HG02870 (cell line): ENCODE data around the gene MRPS23.

Source experiments
- ATAC-seq: cut with Tn5 transposase; IDR thresholded peaks from one replicate; pipeline ENCODE4 v1.9.1; 2021; ENCODE audit warnings: mild to moderate bottlenecking, moderate library complexity; ENCODE audit not compliant: unreplicated experiment

Gene MRPS23

DNA sequence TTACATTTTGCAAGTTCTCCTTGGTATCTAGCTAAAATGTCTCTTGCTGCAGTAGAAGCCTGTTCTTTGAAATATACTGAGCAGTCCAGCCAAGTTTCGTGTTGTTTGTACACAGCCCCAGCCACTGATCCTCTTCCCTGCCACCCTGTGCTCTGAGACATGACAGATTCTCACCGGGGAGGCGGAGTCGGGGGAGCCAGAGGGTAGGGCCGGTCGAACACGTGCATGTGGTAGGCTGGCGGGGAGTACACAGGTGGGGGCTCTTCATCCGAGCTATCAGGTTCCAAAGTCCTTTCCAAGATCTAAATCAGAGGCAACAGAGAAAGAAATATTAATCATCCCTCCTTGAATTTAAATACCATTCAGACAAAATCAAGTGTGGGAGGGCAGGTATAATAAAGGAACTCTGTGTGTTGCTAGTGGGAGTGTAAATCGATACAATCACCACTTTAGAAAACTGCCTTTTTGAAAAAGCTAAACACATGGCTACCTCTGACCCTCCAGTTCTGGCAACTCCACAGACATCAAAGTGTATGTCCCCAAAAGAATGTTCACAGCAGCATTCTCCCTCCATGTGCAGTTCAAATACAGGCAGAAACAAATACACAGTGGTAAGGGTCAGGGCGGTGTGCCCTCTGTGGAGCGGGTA is 29.7 kb upstream of the MRPS23 start:
- ATAC-seq, result no peak

DNA sequence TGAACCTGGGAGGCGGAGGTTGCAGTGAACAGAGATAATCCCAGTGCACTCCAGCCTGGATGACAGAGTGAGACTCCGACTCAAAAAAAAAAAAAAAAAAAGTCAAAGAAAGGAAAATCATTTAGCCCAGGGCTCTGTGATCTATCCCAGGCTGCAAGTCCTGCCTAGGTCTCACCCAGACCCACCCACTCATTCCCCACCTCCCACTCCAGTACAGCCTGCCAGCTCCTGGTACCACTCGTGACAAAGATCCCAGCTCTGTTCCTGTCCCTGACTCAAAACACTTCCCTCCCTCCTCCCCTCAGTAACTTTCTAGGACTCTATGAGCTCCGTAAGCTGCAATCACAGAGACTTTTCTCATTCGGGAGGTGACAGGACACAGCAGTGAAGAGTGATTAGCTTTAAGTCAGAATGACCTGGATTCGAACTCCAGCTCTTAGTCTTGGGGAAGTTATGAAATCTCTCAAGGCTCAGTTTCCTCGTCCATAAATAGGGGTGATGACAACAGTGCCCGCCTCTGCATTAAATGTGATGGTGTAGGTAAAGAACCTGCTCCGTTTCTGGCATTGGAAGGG is 28.0 kb upstream of the MRPS23 start:
- ATAC-seq, result no peak

DNA sequence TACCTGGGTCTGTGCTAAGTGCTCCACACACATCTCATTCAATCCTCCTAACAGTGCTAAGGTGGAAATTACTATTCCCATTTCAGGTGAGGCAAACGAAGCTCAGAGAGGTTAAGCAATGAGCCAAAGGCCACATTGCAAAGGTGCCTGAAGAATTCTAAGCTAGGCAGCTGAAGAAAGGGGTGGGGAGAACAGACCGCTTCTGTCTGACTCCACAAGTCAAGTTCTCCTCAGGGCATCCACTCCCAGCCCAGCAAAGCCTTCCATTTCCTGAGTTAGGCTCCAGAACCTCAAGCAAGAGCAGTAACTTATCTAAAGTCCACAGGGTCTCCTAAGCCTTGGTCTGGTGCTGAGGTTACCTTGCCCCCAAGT is 27.0 kb upstream of the MRPS23 start:
- no peak for ATAC-seq

DNA sequence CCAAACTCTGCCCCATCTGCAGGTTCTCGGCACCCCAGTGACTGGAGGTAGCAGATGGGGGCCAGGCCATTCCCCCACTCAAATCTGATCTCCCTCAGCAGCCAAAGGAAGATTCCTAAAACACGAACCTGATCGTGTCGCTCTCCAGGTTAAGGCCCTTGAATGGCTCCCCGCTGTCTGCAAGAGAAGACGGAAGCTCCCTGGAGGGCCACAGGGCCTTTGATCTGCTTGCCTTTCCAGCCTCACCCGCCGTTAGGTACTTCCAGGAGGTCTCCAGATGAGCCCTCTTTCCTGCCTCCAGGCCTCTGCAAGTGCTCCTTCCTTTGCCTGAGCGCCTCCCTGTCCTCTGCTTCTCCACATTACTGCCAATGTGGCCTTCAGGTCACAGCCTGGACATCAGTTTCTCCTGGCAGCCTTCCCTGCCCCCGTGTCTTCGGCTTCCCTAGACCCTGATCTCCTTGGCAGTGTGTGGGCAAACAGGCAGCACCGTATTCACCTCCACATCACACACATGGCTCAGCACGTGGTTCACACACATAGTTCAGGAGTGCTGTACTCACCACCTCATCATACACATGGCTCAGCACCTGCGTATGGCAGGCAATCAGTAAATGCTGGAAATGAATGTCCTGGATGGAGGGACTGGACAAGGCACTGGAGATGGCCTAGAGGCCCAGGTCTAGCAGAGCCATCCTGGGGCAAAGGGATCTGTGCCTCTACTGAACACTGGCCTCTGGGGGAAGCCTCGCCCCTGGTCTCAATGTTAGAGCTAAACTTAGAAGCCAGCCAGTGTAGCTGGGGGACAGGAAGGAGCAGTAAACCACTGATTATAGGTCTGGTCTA is 26.4 kb upstream of the MRPS23 start:
- ATAC-seq, result no peak

DNA sequence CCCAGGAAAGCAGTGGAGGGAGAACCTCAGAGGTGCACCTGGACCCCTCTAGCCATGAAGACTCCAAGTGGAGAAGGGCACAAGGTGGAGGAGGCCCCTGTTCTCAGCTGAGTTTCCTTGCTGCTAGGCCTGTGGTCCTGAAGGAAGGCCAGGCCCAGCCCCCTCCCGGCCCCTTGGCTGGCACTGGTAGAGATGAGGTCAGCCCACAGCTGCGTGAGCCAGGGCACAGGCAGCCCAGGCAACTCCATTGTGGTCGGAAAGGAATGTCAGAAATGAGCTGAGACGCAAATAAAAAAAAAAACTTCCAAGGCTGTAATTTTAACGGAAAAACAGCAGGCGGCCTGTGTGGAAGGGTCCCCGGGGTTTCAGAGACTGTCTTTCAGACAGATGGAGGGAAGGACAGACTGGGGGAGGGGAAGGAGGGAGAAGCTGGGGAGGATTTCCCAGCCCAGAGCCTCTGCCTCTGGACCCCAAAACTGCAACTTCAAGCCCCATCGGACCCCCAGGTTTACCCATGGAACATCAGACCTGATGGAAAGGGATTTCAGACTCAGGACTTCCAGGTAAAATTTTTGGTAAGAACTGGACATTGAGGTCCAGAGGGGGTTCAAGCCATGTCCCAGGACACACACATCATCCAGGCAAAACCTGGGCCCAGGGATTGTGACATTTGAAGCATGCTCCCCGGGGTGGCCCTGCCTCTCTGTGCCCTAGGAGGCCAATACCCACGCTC is 25.6 kb upstream of the MRPS23 start:
- no peak for ATAC-seq

DNA sequence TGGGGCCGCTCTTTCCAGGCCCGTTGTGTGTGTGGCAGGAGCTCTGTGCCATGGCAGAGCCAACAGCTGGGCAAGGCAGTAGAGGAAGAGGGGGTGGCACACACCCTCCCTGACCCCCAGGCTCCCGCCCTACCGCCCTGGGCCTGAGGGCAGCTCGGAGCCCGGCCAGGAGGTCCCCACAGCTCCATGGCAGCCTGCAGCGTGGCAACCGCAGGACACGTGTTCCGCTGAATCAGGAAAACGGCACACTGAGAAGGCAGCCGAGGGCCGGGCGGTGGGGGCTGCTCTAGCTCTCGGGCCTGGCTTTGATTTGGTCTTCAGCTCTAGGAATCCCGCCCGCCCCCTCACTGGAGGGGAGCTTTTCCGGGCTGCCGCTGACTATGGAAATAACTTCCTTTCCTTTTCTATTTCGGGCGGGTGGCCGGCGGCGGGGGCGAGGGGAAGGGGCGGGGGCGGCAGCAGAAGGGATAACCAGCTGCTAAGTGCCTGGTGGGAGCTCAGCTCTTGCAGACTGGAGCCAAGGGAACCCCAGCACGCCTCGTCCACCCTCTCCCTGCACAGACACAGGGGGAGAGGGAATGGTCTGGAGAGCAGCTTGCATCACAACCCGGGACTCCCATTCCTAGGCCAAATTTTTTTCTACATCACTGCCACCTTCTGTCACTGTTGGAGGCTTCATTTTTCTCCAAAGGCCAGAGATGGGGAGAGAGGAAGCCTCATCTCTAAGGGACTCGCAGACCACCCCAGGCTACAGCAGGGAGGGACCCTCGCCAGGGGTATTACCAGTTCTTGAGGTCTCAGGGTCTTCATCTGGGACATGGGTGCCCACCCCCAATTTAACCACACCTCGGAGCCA is 24.8 kb upstream of the MRPS23 start:
- ATAC-seq, result no peak

DNA sequence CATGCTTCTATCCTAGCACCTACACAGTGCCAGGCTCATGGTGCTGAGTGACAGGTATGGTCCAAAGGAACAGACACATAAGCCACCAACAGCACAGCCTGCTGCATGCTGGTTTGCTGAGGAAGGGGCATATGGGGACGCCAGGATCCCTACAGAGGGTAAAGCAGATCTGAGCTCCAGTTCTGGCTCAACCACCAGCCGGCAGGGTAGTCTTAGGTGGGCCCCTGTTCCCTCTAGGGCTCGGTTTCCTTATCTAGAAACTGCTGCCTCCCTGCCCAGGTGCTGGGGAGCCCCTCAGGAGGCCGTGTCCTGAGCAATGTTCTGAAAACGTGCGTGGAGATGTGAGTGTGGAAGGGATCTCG is 24.2 kb upstream of the MRPS23 start:
- ATAC-seq, result no peak

DNA sequence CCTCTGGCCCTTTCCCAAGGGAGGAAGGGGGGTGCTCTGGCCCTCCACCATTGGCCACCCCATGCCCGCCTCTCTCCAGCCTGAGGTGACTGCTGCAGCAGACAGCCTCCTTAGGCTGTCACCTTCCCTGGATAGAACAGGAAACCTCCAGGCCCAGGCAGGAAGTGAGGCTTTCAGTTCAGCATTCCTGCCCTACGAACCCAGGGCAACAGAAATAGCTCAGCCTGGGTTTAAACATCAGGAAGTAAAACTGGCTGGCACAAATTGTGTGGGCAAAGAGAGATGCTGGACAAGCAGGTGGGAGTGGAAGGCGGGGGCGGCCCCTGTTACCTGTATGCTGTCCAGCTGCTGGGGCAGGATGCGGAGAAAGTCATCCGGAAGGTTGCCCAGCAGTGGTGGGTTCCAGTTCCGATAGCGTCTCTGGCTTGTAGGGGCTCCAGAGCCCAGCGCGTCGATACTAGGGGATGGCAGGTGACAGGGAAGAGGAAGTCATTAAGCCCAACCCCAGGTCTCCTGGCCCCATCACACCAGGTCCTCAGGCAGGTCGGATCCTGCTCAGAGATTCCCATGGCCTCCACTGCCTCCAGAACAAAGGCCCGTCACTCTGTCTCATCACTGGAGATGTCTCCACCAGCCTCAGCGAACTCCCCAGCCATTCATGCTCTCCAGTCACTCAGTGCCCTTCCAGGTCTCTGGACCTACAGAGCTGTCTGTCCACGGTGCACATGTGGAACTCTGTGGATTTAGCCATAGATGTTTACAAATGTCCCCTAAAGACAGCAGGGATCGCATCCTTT is 23.6 kb upstream of the MRPS23 start:
- no peak for ATAC-seq

DNA sequence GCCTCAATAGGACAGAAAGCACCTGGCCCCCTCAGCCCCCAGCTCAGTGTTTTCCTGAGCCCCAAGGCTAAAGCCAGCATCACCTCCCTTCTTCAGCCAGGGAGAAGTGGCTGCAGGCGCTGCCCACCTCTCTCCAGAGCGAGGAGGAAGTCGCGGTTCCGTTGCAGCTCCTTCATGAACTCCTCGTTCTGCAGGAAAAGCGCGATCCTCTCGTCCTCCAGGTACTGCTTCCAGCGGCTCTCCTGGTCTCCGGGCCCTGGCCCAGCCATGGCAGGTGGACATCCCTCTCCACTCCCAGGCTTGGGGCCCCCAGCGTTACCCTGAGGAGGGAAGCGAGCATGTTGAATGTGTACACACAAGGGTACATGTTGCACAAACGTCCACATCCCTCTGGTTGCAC is 22.7 kb upstream of the MRPS23 start:
- ATAC-seq, result no peak

DNA sequence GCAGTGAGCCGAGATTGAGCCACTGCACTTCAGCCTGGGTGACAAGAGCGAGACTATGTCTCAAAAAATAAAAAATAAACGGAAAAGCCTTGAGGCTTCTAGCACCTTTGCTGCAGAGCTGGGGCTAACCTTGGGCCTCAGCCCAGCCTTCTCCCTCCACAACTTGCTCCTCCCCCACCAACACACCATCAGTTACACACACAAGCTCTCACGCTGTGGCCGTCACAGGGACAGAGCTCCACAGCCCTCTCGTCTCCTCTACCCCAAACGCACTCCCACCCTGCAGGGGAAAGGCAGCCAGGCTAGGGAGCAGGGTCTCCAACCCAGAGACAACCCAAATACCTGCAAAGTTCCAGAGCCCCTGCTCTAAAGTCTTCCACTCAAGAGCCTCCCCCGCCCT is 22.0 kb upstream of the MRPS23 start:
- no peak for ATAC-seq

DNA sequence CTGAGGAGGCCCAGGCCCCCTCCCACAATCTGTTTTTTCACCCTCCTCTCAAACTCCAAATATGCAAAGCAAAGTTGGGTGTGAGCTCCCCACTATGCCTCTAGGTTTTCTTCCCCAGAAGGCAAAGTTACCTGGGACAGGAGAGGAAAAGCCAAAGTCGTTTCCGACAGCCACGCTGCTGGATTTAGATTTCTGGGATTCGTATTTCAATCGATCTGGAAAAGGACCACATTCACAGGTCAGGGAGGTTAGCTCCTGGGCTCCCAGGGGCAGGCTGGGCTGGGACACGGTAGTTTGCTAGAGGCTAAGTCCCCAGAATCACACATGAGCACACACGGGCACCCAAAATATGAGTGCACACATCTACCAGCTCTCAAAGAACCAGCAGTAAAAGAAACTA is 21.3 kb upstream of the MRPS23 start:
- no peak for ATAC-seq

DNA sequence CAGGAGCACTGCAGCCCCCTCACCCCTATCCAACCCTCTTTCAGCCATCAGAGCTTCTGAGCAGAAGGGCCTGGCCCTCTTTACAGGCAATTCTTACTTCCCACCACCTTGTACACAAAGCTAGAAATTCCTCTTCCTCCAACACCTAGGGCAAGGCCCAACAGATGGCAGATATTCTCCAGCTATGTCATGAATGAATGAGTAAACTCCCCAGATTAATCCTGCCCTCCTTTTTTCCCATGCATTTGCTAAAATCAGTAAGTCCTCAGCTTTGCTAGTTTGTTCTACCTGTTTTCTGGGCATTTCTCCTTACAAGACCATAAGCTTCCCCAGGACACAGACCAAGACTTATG is 20.4 kb upstream of the MRPS23 start:
- ATAC-seq, result no peak

DNA sequence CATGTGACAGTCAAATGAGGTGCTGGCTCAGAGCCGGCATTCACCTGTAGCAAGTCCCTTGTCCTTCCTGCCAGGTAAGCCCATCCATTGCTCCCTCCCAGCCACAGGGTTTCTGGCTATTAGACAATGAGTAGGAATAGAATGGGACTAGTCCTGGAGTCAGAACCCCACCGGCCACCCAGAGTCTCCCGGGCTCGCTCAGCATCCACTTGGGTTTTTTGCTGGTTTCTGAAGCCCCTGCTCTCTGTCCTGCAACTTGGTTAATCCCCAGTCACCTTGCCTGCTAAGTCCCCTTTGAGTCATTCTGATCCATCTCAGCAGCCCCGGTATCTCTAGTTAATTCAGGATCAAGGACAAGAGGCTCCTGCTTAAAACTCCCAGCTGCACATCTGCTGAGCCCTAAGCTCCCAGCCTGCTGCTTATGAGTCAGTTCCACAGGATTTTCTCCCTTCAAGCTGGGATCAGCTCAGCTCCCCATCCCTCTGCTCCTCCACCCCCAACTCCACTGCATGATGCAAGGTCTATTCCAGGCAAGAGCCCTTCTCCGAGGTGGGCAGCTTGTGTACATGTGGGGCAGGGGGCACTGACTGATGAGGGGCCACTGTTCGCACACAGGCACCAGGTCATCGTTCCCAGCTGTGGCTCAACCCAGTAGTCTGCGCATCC is 19.9 kb upstream of the MRPS23 start:
- ATAC-seq, result no peak

DNA sequence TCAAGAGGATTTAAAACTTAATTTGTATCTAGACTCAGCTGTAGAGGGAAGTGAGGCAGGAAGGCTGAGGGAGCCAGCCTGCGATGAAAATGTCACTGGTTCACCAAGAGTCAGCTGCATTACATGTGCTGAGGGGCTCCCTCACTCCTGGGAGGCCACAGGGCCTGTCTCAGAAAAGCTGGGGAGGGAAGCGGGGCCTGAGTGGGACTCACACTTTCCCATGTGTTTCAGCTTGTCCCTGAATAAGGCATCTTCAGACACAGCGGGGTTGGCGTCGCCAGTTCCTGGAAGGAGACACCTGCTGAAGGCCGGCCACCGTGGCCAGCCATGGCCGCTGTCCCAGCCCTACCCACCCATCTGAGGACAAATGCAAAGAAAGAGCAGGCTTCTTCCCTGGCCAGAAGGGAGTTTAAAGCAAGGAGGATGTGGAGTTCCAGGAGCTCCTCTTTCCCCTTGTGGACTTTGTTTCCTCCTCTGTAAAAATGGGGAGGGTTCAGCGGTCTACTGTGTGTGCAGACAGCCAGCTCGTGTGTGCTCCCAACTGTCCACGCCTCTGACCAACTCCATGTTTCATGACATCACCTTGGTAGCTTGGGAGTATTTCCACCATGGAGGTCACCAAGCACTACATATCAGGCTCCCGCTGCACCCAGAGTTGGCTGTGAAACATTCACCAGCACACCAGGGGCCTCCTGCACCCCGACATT is 19.2 kb upstream of the MRPS23 start:
- no peak for ATAC-seq

DNA sequence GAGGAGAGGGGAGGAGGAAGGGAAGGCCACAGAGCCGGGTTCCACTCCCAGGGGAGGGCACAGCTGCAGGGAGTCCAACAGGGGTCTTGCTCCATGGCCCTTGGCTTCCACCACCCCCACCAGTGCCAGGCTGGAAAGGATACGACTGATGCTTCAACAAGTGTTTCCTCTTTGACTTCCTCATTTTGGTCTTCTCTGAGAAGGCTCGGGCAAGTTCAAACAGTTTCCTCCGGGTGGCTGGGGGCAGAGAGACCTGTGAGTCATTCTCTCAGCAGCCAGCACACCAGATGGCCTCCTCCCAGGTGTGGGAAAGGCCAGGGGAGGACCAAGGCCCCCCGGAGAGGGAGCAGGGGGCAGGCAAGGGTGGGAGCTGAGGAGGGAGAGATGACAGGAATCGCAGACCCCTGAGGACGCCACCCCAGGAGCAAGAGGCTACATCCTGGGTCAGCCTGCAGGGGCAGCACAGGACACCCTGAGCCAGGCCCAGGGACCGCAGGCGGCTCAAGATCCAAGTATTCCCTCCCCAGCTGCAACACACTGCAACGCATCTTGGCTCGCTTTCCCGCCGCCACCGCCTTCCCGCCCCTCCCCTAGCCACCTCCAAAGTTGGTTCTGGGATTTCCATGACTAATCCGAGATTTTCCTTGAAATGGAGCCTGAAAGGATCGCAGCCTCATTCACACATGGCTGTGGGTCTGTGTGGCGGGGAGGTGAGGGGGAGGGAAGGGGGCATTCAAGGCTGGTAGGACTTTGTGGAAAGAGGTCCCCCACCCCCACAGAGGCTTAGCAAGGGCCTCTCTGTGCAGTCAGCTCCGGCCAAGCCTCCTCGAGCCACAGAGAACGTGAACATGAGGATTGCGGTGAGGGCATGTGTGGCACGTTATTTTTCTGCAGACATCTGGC is 18.4 kb upstream of the MRPS23 start:
- peak; percentile 84 for ATAC-seq

DNA sequence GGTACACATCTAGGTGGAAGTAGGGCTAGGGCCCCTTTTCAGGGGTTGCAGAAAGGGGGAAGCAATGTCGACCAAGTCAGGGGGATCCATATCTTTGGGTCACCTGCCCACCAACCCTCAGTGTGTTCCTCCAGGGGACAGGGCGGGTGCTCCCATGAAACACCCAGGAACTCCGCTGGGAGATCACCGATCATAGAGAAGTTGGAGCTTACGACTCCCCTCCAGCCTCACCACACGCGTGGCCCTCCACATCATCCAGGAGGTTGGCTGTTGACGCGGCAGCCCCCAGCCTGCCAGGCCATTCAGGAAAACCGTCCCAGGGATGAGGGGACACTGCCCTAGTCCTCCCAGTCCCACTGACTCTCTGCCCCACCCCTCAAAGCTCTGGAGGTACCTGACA is 17.3 kb upstream of the MRPS23 start:
- no peak for ATAC-seq

DNA sequence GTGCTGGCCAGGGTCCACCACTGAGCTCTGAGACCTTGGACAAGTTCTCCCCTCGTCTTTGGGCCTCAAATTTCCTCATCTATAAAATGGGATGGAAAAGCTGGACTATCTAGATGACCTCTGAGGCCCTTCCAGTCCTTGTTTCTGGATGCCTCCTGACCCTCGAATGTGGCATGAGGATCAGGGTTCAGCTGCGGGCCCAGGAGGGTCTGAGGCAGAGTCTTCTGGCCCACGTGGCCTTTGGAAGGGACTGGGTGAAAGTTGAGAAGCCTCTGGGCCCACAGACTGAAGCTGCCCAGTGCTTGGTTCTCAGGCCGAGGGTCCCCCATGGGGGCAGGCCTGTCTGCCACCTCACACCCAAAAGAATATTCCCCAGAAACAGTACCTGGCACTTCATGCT is 16.9 kb upstream of the MRPS23 start:
- no peak for ATAC-seq

DNA sequence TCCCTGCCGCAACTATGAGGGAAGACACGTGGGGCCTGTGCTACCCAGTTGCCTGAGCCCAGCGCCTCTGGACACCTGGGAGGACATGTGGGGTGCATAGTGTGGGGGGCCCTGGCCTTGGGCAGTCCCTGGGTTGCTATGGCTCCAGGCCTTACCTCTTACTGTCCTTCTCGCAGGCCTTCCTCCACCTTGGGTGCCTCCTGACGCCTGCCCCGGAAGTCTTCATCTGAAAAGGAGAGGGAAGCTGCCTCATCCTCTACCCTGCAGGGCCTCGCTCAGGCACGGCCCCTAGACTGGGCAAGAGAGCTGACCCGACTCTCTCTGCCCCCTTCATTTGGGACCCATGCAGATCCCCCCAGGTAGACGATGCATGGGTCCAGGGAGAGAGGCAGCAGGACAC is 16.5 kb upstream of the MRPS23 start:
- no peak for ATAC-seq
